ENCODE measurements around the gene DTNBP1.
A peak's percentile ranks its signal among the peaks of the same experiment; 100 is the strongest.
"Not testable (repeated sequence)": the region's sequence is repeated elsewhere in the genome, so short reads cannot be mapped to it uniquely, and the experiment has no call there.

The DTNBP1 gene

DNA sequence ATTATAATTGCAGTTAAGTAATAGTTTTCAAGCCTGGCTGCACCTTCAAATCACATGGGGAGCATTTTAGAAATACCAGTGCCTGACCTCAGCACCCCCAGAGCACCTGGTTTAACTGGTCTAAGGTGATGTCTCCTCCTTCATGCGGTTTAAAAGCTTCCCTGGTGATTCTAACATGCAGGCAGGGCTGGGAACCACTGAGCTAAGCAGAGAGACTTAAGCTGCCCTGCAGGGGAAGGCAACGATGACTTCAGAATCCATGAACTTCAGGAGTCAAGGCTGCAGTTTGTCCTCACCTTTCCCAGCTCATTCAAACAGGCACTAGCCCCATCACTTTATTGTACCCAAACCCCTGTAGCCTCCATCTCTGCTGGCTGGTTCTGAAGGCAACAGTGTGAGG is 6.1 kb upstream of the DTNBP1 start:
- DNase-seq (ENCODE audit: low read depth): no peak

DNA sequence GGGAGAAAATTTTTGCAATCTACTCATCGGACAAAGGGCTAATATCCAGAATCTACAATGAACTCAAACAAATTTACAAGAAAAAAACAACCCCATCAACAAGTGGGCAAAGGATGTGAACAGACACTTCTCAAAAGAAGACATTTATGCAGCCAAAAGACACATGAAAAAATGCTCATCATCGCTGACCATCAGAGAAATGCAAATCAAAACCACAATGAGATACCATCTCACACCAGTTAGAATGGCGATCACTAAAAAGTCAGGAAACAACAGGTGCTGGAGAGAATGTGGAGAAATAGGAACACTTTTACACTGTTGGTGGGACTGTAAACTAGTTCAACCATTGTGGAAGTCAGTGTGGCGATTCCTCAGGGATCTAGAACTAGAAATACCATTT is 4.1 kb upstream of the DTNBP1 start:
- DNase-seq (ENCODE audit: low read depth): not testable (repeated sequence)

DNA sequence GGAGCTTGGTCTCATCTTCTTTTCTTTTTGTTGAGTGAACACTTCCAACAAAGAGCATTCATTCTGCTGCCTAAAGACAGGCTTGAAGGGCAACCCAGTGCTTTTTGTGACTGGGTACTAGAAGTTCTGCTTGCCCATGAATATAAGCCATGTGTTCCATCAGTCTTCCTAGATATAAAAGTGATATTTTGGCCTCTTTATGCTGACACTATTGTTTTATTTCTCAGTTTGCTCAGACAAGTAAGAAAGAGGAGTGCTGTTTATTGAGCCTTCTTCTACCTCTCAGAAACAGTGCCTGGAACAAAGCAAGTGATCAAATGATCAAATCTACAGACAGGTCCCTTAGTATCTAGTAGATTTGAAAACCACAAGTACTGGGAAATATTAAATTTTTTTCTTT is 2.4 kb upstream of the DTNBP1 start:
- no peak for DNase-seq (ENCODE audit: low read depth)

DNA sequence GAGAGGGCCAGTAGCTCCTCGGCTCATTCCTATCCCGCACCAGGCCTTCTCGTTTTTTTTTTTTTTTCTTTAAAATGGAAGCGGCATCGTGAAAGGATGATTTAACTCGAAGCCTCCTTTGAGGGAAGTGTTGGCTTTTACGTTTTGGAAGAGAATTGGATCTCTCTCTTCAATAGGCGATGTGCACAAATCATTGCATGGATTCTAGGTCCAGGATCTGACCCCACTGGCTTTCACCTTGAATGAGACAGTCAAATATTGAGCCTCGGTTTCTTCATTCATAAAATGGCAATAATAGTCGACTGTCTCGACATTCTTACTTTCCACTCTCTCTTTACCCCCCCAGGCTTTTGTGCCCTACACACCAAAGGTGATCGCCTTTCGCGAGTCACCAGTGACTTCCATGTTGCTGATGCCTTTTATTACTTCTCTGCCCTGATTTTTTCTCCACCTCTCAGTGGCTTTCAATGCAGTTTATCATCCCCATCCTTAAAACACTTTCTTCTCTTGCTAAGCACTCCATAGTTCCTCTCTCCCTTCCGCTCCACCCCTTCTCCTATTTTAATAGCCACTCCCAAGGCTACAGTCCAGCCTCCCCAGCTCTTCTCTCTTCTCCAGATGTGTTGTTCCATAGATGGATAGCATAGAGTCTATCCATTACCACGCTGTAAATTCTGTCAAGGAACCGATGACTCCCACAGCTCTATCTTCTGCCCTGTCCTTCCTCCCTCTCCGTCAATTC is 473 bp upstream of the DTNBP1 start:
- no peak for DNase-seq (ENCODE audit: low read depth)

DNA sequence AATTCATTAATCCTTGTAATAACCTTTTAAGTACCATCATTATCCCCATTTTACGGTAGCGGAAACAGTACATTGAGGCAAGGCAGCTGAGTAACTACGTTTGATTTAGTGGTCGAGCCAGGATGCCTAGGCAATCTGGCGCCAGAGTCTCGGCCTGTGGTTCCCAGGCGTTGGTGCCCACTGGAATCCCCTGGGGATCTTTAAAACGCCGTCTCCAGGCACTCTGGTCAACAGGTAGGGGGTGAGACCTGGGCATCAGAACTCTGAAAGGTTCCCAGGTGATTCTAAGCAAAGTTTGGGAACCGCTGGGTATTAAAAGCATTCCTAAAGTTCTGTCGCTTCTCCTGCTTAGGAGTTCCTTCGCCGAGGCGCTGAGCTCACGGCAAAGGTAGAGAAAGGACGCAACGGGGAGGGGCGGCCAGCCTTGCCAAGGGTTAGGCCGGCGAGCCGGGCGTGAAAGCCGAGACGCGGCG is 939 bp downstream of the DTNBP1 start:
- DNase-seq (ENCODE audit: low read depth): no peak

DNA sequence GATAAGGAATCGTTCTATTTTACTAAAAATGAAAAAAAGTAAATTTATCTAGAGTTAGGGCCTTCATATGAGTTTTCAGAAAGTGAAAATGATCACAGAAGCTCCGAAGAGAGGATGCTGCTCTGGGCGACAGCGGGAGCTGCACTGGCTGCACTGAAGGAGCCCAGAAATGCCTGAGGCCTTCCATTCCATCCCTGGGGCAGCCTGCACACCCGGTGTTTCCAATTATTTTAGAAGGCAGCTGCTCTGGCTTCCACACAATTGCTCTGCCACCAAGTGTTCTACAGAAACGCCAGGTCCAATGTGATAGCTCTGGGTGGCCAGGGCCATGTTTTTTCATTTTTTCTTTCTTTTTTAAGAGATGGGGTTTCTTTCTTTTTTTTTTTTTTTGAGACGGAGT is 3.6 kb downstream of the DTNBP1 start:
- DNase-seq (ENCODE audit: low read depth): no peak

DNA sequence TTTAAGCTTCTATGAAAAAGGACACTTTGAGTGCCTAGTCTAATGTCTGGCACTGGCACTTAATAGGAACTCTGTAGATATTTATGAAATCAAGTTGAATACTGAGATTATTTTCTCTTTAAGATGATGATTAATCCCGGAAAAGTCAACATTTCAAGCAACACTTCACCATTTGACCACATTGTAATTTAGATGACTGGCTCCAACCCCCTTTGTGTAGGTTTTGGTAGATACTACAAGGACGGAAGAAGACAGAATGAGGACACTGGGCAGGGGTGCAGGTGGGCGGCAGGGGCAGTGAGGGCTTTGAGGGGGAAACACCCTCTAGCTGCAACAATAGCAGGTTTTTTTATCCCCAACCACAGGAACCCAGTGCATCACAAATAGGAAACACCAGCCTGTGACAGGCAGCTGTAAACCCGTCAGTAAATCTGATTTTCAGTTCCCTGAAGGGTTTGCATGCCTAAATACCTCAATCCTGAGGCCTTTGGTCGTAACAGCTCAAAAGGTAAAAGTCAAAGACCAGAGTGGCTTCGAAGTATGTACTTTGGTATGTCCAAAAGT is 4.6 kb downstream of the DTNBP1 start:
- DNase-seq (ENCODE audit: low read depth): no peak

DNA sequence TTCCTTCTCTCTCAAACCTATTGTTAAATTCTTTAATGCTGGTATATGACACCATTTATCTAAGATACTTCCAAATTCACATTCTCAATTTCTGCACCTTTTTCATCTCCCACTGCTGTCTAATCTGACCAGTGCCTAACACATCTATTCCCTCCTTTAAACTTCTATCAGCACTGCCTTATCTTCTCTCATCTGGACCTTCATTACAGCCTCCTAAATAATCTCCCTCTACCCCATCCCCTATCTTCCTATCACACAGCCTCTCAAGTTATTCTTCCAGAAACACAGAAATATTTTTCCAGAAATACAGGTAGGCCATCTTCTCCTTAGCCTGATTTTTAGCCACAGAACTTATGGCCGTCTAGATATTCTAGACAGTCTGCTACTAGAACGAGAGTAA is 5.5 kb downstream of the DTNBP1 start:
- DNase-seq (ENCODE audit: low read depth): no peak

DNA sequence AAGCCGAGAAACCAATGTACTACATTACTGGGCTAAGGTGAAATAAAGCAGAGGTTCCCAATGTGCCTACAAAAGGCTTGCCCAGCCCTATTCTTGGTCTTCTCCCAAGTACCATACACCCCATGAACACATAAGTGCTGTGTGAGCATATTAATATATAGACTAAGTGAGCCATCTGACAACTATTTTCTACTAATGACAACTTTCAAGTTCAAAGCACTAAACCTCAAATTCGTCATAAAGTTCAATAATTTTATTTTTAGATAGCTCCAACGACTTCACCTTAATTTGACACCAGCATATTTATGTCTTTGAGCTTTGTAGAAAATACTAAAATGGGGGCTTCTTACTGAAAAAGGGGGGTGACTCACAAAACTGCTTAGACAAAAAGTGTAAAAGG is 6.7 kb downstream of the DTNBP1 start:
- DNase-seq (ENCODE audit: low read depth): no peak

DNA sequence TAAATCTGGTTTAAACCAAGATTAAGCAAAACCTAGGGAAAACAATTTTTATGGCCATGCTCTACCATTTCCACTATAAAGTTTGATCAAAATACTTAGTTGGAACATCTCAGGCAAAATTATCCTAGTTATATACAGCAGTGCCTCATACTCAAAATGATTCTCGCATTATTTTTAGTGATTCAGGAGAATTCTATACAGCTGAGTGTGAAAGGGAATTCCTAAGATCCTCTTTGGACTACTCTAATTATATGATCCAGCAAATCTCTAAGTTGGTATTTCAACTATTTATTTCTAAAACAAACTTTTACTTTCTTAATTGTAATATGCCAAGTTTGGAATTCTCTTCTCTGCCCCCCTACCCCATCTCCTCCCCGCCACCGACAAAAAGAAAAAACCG is 8.6 kb downstream of the DTNBP1 start:
- no peak for DNase-seq (ENCODE audit: low read depth)

DNA sequence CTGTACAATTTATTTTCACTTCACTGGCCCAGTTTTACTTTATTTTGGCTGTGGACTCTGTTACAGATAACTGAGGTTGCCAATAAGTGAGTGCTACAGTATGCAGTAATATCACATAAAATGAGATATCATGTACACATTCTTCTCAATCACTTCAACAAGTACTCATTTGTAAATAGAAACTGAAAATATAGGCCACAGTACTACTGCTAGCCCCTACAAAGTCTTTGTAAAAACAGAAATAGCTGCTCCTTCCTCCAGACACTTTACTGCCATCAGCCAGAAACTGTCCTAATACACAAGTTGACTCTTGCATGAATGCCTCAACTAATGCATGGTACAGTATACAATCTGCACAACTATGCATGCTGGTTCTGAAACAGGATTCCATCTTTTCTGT is 9.2 kb downstream of the DTNBP1 start:
- no peak for DNase-seq (ENCODE audit: low read depth)

DNA sequence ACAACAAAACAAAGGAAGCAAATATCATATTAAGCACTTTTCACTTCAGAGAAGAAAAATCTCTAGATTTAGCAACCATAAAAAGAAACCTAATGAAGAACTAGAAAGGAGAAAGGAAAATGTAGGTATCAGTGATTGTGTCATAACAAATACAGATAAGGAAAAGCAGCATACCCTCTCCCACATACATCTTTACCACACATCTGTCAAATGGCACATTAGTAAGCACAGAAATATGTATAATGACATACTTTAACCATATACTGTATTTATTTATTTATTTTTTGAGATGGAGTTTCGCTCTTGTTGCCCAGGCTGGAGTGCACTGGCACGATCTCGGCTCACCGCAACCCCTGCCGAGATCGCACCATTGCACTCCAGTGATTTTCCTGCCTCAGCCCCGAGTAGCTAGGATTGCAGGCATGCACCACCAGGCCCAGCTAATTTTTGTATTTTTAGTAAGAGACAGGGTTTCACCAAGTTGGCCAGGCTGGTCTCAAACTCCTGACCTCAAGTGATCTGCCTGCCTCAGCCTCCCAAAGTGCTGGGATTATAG is 12.7 kb downstream of the DTNBP1 start:
- DNase-seq (ENCODE audit: low read depth): not testable (repeated sequence)

DNA sequence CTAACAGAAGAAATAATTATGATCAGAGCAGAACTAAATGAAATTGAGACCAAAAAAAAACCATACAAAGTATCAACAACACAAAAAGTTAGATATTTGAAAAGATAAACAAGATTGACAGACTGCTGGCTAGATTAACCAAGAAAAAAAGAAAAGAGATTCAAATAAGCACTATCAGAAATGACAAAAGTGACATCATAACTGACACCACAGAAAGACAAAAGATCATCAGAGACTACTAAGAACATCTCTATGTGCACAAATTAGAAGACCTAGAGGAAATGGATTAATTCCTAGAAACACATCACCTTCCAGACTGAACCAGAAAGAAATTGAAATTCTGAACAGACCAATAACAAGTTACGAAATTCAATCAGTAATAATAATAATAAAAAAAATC is 17.9 kb downstream of the DTNBP1 start:
- no peak for DNase-seq (ENCODE audit: low read depth)

DNA sequence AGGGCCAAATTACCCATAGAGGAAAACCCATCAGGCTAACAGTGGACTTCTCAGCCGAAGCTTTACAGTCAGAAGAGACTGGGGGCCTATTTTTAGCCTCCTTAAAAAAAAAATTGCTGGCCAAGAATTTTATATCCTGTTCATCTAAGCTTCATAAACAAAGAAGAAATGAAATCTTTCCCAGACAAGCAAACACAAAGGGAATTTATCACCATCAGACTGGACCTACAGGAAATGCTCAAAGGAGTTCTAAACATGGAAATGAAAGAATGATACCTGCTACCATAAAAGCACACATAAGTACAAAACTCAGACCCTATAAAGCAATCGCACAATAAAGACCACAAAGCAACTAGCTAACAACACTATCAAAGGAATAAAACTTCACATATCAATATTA is 19.3 kb downstream of the DTNBP1 start:
- no peak for DNase-seq (ENCODE audit: low read depth)

DNA sequence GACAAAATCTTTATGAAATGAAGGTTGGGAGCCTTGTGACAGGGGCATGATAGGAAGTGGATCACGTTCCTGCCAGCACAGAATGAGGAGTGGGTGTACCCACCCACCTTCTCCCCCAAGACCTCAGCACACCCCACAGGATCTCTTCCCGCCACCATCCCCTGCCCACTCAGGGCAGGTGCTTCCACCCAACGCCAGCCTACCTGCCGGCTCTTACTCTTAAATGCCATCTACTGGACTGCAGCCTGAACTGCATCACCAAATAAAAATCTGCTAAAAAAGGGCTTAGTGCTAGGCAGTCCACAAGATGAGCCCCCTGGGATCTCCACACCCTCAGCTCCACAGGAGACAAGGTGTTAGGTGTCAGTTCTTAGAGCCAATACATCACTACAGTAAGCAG is 20.6 kb downstream of the DTNBP1 start:
- no peak for DNase-seq (ENCODE audit: low read depth)

DNA sequence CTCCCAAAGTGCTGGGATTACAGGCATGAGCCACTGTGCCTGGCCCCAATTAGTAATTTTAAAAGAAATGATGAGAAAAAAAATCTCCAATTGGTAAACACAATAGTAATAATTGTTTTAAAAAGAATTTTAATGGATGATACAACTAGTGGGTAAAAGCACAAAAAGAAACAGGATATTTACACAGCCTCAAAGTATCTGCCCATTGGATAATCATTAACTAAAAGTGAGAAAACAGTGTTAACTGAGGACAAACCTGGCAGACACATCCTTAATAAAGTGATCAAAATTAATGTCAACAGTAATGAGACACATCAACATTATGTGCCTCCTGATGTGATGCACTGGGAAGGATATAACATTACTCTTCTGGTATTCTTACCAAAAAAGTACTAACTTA is 24.5 kb downstream of the DTNBP1 start:
- no peak for DNase-seq (ENCODE audit: low read depth)

DNA sequence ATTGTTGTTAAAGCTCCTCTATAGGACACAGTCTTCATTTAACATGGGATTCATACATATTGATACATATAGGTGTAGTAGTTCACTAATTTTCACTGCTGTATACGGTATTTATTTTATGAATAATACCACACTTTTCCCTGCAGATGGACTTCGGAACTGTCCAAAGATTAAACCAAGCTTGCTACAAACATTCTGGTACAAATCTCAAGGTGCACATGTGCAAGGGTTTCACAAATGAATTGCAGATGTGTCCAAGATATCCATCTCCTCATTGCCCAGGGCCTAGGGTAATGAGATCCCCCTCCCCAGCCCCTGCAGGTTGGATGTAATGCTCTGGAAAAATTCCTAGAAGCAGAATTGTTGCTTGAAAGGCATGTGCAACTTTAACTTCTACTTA is 31.4 kb downstream of the DTNBP1 start:
- DNase-seq (ENCODE audit: low read depth): no peak

DNA sequence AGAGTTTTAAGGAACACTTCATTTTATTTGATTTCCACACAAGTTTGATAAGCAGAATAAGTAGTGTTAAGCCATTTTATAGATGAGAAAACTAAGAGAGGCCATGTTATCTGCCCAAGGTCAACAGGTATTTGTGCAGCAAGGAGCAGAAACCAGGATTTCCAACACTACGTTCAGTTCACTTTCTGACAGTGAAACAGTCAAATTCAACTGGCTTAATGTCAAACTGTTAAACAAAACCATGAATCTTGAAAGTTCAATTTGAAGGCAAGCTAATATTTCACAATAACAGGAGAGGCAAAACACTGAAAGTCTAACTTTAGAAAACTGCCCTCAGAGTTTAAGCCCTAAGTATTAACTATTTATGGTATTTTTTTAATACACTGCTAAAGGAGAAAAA is 32.6 kb downstream of the DTNBP1 start:
- DNase-seq (ENCODE audit: low read depth): no peak

DNA sequence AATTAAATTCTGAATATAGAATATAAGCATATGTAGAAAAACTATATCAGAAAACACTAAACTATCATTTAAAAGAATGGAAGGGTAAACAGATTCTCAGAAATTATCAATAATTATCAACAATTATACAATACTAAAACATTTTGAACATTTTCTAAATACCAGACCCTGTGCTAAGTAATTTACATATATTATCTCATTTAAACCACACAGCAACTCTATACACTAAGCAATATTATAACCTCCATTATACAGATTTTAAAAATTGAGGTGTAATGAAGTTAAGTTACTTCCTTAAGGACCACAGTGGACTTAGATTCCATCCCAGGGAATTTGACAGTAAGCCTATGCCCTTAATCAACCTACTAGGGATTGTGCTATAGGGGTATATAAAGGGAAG is 33.3 kb downstream of the DTNBP1 start:
- DNase-seq (ENCODE audit: low read depth): no peak

DNA sequence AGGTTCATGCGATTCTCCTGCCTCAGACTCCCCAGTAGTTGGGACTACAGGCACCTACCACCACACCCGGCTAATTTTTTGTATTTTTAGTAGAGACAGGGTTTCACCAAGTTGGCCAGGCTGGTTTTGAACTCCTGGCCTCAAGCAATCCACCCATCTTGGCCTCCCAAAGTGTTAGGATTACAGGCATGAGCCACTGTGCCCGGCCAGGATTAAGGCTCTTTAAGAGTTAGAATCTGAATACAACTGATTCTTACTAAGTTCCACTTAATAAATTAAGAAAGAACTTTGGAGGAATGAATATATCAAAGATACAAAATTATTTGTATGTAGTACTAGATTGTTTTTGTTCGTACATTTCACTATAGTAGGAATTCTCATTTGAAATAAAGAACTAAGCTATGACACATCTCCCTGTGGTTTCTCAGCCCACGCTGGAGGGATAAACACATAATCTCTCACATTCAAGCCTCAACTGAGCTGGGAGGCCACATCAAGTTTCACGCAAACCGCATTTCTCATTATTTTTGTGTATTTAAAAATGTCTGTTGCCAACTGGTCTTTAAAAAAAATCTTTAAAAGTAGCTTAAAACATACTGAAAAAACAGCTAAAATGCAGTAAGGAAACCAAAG is 34.2 kb downstream of the DTNBP1 start:
- DNase-seq (ENCODE audit: low read depth): peak; percentile 17

DNA sequence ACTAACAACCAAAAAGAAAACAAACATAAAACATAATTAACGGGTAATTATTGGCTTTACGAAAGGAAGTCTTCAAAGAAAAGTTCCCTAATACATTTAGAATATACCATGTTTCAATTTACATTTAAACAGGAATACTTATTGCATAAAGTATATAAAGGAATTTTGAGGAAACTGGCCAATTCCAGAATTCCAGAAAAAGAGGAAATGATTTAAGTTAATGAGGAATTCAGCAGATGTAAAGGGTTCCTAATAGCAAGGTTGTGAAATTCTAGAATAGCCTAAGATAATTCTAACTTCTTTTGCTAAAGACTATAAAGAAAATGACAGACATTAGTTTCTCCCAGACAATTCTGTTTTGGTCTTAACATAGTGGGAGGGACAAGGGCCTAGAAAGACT is 35.0 kb downstream of the DTNBP1 start:
- no peak for DNase-seq (ENCODE audit: low read depth)

DNA sequence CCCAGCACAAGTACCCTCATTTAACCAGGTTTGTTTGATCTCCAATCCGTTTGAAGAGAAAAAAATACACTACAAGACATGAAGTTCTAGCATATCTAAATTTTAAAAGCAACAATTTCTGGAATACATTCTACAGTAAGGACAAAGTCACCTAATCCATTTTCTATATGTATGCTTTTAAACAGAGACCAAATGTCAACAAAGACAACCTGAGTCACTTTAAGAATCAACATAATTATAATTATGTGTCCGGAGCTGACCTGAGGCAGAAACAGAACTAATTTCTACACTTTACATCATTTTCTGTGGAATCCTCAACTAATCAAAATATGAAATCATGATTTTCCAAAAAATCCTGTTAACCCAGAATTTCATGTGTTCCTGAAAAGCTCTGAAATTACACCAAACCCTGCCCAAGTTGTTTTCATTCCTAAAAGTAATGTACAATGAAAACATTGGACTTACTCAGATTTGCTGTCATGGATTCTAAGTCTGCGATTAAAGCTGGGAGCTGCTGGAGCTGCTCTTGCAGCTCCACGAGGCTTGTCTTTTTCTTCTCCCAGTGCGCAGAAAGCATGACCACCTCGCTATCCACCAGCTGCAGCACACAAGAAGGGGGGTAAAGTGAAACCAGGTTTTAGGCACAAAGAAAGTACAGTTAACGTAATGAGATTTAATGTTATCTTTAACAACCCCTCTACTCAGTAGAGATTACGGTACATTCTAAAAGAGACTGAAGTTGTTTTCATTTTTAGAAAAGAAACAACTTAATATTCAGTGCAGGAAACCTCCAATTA is 35.8 kb downstream of the DTNBP1 start:
- no peak for DNase-seq (ENCODE audit: low read depth)

DNA sequence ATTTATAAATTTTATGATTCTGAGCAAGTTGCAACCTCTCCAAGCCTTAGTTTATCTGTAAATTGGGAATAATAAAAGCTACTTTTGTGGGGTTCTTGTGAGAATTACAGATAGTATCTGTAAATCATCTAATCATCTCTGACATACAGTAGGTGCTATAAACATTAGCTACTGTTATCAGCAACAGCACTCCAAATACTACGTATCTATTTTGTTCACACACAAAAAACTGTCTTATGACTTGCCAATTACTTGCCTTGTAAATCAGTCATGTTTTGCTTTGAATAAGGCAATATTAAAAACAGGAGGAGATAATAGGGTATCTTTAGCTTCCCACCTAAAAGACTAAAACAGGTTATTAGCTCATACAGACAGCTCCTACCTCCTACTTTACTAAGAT is 36.7 kb downstream of the DTNBP1 start:
- no peak for DNase-seq (ENCODE audit: low read depth)
